MM.1S (cell line): ENCODE measurements around the gene ZDHHC1.

Source experiments
- DNase-seq: peaks from one replicate; pipeline ENCODE4 v3.0.0-alpha.2; 2015
- H2AFZ ChIP-seq: fragments of 300-600 bp; sonication (generic); 2 replicates; pipeline ENCODE4 v1.6.0; 2016; ENCODE audit warnings: antibody characterized with exemption, low read length
- H3F3A ChIP-seq: fragments of 300-600 bp; sonication (generic); 2 replicates; pipeline ENCODE4 v1.6.1; 2016; ENCODE audit warnings: mild to moderate bottlenecking, antibody characterized with exemption, low read length, moderate library complexity, mixed read lengths; ENCODE audit not compliant: insufficient read depth
- H3K27ac ChIP-seq: fragments of 300-600 bp; sonication (generic); 2 replicates; pipeline ENCODE4 v1.5.1; 2016; ENCODE audit warnings: mild to moderate bottlenecking, low read length
- H3K27me3 ChIP-seq: fragments of 300-600 bp; sonication (generic); replicated peaks from 2 replicates; pipeline ENCODE4 v1.6.0; 2016; ENCODE audit warnings: low read length; ENCODE audit not compliant: insufficient read depth
- H3K36me3 ChIP-seq: fragments of 300-600 bp; sonication (generic); replicated peaks from 2 replicates; pipeline ENCODE4 v1.6.1; 2016; ENCODE audit warnings: mild to moderate bottlenecking, low read length, mixed read lengths; ENCODE audit not compliant: insufficient read depth
- H3K4me1 ChIP-seq: fragments of 300-600 bp; sonication (generic); 2 replicates; pipeline ENCODE4 v1.6.1; 2016; ENCODE audit warnings: low read length, mixed read lengths
- H3K4me2 ChIP-seq: fragments of 300-600 bp; sonication (generic); 2 replicates; pipeline ENCODE4 v1.6.0; 2016; ENCODE audit warnings: low read depth, low read length
- H3K4me3 ChIP-seq: fragments of 300-600 bp; sonication (generic); 2 replicates; pipeline ENCODE4 v1.5.1; 2016; ENCODE audit warnings: low read length, mixed read lengths
- H3K79me2 ChIP-seq: fragments of 300-600 bp; sonication (generic); 2 replicates; pipeline ENCODE4 v1.6.1; 2016; ENCODE audit warnings: mixed run types, low read length, mixed read lengths
- H3K9ac ChIP-seq: fragments of 300-600 bp; sonication (generic); 2 replicates; pipeline ENCODE4 v1.6.1; 2016; ENCODE audit warnings: low read length, mixed read lengths
- H3K9me2 ChIP-seq: fragments of 300-600 bp; sonication (generic); replicated peaks from 2 replicates; pipeline ENCODE4 v1.6.1; 2016; ENCODE audit warnings: mild to moderate bottlenecking, low read length, mixed read lengths; ENCODE audit not compliant: insufficient read depth
- H3K9me3 ChIP-seq: fragments of 300-600 bp; sonication (generic); replicated peaks from 2 replicates; pipeline ENCODE4 v1.6.1; 2016; ENCODE audit warnings: mild to moderate bottlenecking, low read length, mixed read lengths; ENCODE audit not compliant: insufficient read depth
- H4K20me1 ChIP-seq: fragments of 300-600 bp; sonication (generic); 2 replicates; pipeline ENCODE4 v1.6.1; 2016; ENCODE audit warnings: mild to moderate bottlenecking, low read length, moderate library complexity, mixed read lengths; ENCODE audit not compliant: insufficient read depth
- EZH2 ChIP-seq: fragments of 300-600 bp; sonication (generic); optimal IDR thresholded peaks from 2 replicates; pipeline ENCODE3; 2017; ENCODE audit warnings: low read depth, mild to moderate bottlenecking, antibody characterized with exemption, low read length, mixed read lengths
- EZH2phosphoT487 ChIP-seq: fragments of 300-600 bp; sonication (generic); IDR thresholded peaks from 2 replicates; pipeline ENCODE4 v1.6.1; 2018; ENCODE audit warnings: antibody characterized with exemption, low read length
- TF ChIP-seq, protein P1 (sequence below): fragments of 300-600 bp; sonication (generic); IDR thresholded peaks from 2 replicates; pipeline ENCODE4 v1.5.1; 2016; ENCODE audit warnings: antibody characterized with exemption, low read length, mixed read lengths

The ZDHHC1 gene

DNA sequence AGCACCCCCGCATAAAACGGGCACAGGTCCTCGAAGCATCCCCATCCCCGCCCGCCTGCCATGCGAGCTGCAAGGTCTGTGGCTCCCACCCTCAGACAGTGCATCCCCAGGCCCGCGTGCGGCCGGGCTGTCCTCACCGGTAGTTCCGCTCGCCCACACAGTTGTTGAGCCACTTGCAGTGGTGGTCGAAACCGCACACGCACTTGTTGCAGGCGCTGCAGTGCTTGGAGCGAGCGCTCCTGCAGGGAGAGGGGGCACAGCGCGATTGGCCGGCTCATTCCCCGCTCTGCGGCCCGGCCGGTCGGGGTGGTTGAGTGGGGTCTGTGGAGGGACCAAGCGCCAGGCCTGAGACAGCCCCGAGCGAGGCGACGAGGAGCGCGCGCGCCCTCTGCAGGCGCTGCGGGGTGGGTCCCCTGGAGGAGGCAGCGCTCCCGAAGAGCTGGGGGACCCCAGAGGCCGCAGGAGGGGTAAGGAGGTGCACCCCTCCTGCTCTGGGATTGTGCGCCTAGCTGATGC lies 17.0 kb downstream of the ZDHHC1 start:
- H3K36me3 ChIP-seq: no peaks in the 10 kb centered on the region
- TF ChIP-seq, protein P1, sequence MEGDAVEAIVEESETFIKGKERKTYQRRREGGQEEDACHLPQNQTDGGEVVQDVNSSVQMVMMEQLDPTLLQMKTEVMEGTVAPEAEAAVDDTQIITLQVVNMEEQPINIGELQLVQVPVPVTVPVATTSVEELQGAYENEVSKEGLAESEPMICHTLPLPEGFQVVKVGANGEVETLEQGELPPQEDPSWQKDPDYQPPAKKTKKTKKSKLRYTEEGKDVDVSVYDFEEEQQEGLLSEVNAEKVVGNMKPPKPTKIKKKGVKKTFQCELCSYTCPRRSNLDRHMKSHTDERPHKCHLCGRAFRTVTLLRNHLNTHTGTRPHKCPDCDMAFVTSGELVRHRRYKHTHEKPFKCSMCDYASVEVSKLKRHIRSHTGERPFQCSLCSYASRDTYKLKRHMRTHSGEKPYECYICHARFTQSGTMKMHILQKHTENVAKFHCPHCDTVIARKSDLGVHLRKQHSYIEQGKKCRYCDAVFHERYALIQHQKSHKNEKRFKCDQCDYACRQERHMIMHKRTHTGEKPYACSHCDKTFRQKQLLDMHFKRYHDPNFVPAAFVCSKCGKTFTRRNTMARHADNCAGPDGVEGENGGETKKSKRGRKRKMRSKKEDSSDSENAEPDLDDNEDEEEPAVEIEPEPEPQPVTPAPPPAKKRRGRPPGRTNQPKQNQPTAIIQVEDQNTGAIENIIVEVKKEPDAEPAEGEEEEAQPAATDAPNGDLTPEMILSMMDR: peak; percentile 72
- no peak for TF ChIP-seq EZH2phosphoT487
- peaks cover 14% of the 10 kb centered on the region for H3K27me3 ChIP-seq
- peak overlapping the region; percentile 31; the same call in 1 of the 2 replicates for H3K4me3 ChIP-seq
- H3K79me2 ChIP-seq: no peaks in the 10 kb centered on the region
- H3K4me1 ChIP-seq: peaks cover 6% of the 10 kb centered on the region
- no peak overlapping the region for H3K9ac ChIP-seq
- H3K9me2 ChIP-seq: no peaks in the 10 kb centered on the region
- no peaks in the 10 kb centered on the region for H4K20me1 ChIP-seq
- no peaks in the 10 kb centered on the region for H3F3A ChIP-seq
- no peak for DNase-seq
- H2AFZ ChIP-seq: peak overlapping the region; percentile 56; the same call in 1 of the 2 replicates
- no peak overlapping the region for H3K27ac ChIP-seq
- peak overlapping the region; percentile 37; the same call in 1 of the 2 replicates for H3K4me2 ChIP-seq
- no peaks in the 10 kb centered on the region for H3K9me3 ChIP-seq

DNA sequence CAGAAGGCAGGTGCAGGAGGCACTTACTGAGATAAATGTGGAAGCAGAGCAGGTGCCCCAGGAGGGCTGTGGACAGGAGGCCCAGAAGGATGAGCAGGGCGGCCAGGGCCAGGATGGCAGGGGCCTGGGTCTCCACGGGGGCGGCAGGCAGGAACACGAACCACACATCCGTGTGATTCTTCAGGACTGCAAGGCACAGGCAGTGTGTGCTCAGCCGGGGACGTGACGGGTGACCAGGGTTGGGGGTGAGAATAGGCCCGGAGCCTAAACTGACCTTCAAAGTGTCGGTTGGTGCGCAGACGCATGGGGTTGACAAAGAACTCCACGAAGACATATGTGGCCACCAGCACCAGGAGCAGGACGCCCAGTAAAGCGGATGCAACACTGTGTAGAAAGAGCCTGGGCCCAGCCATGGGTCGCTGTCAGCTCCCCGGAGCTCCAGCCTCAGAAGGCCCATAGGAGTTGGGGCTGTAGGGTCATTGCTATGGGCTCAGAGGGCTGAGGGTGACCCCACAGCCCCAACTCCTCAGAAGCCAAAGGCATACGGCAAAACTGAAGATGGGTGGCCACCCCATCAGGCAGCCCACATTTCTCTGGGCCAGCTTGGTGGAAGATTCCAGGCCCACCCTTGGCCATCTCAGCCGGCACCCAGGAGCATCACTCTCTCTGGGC lies 17.6 kb downstream of the ZDHHC1 start:
- Histone ChIP-seq H3K9ac (no peak overlapping the region), H3K9me3 (no peaks in the 10 kb centered on the region), H4K20me1 (no peaks in the 10 kb centered on the region), H3K4me2 (no peak overlapping the region), H3F3A (no peaks in the 10 kb centered on the region), H3K79me2 (no peaks in the 10 kb centered on the region), H3K9me2 (no peaks in the 10 kb centered on the region), H3K4me3 (no peak overlapping the region), H3K27me3 (peaks cover 20% of the 10 kb centered on the region), H3K36me3 (no peaks in the 10 kb centered on the region), H3K4me1 (peaks cover 6% of the 10 kb centered on the region), H2AFZ (no peak overlapping the region), H3K27ac (no peak overlapping the region)
- no peak for DNase-seq
- TF ChIP-seq EZH2phosphoT487 (no peak), EZH2 (no peak)
- TF ChIP-seq, protein P1: no peak

DNA sequence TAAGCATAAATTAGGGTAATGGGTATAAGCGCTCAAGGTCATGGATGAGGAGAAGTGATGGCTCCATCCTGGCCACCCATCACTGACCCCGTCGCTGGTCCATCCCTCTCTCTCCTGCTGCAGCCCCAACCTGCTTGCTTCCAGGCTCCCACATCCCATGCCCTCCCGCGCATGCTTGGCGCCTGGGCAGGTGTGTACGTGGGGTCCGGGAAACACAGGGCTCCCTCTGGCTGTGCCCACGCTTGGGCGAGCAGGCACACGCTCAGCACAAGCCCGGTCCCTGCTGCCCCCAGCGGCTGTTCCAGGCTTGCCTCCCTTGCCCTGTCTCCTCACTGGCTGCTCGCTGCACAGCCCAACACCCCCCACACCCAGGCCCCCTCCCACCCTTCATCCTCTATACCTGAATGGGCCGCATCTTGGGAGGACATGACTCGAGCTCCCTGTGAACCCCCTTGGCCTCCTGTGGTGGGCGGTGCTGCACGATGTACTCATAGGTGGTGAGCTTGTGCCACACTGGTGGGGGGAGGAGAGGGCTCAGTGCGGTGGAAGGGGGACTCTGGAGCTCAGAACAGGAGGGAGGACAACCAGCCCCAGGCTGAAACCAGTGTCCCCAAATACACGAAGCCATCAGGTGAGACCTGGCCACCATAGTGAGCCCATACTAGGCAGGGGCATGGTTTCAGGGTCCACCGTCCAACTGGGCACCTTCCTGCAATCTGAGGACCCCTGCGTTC lies 18.3 kb downstream of the ZDHHC1 start:
- H3K9me2 ChIP-seq: no peaks in the 10 kb centered on the region
- no peak for DNase-seq

More for the DNA sequence above, 18.3 kb downstream of the ZDHHC1 start:
- H3K4me2 ChIP-seq: no peak overlapping the region
- H3K79me2 ChIP-seq: no peaks in the 10 kb centered on the region
- H3K9ac ChIP-seq: no peak overlapping the region
- H4K20me1 ChIP-seq: no peaks in the 10 kb centered on the region
- no peaks in the 10 kb centered on the region for H3K9me3 ChIP-seq
- no peak overlapping the region for H3K4me3 ChIP-seq
- H3F3A ChIP-seq: no peaks in the 10 kb centered on the region
- no peak for TF ChIP-seq EZH2phosphoT487
- TF ChIP-seq, protein P1: no peak
- no peaks in the 10 kb centered on the region for H3K36me3 ChIP-seq
- no peak overlapping the region for H2AFZ ChIP-seq
- peaks cover 6% of the 10 kb centered on the region for H3K4me1 ChIP-seq
- H3K27me3 ChIP-seq: peaks cover 27% of the 10 kb centered on the region
- no peak overlapping the region for H3K27ac ChIP-seq
